Vagina (tissue), 2 donors: ENCODE measurements around the gene GMEB2. TPM values are rescaled to one million over a fixed set of nuclear protein-coding genes. Genes with fewer than 3 reads are reported as not detected.

ENCODE experiments used
- DNase-seq, 2 donors: peaks; one replicate each; pipeline ENCODE4 v3.0.0-alpha.2; 2017; ENCODE audit errors: extremely low spot score in 2 of 2
- H3K27ac ChIP-seq: fragments of 200-600 bp; sonication (generic); one replicate; pipeline ENCODE4 v1.5.1; 2019
- H3K27me3 ChIP-seq: fragments of 200-600 bp; sonication (generic); one replicate; pipeline ENCODE4 v1.5.1; 2019
- H3K36me3 ChIP-seq, 2 donors: fragments of 200-600 bp; sonication (generic); one replicate each; pipeline ENCODE4 v1.5.1; 2017 to 2019
- H3K4me1 ChIP-seq: fragments of 200-600 bp; sonication (generic); one replicate; pipeline ENCODE4 v1.5.1; 2019
- H3K4me3 ChIP-seq, 2 donors: fragments of 200-600 bp; sonication (generic); 1 replicate in 1 of 2; 2 replicates in 1 of 2; pipeline ENCODE4 v1.5.1; 2016 to 2019
- H3K9me3 ChIP-seq: fragments of 200-600 bp; sonication (generic); one replicate; pipeline ENCODE4 v1.5.1; 2019
- POLR2A ChIP-seq, 2 donors: fragments of 450-650 bp; IDR thresholded peaks; one replicate each; pipeline ENCODE4 v1.6.1; 2017; ENCODE audit warnings: antibody characterized with exemption in 2 of 2, mild to moderate bottlenecking in 2 of 2, moderate library complexity in 2 of 2
- POLR2AphosphoS5 ChIP-seq, 2 donors: sonication (generic); formaldehyde crosslinking; IDR thresholded peaks; one replicate each; pipeline ENCODE4 v1.9.0; 2017; ENCODE audit warnings: antibody characterized with exemption in 2 of 2, mild to moderate bottlenecking in 2 of 2, low read depth in 1 of 2; ENCODE audit not compliant: insufficient read depth in 1 of 2
- intact Hi-C: fragments of 100-400 bp; cut with DNase I; formaldehyde crosslinking; loops from one replicate; pipeline ENCODE4 v1.15.1; 2023
- total RNA-seq: library from RNA; depleted of rRNA; stranded (reverse); fragments of >200 nt; gene quantifications from one replicate; pipeline ENCODE4 v1.2.3, GENCODE V29; 2016
- TF ChIP-seq, protein P1 (sequence below), 3 experiments: fragments of 450-650 bp in 2 of 3; fragments of 200-600 bp in 1 of 3; sonication (generic) in 1 of 3; IDR thresholded peaks; one replicate each; pipeline ENCODE4 v1.5.1; 2017 to 2019; ENCODE audit warnings: antibody characterized with exemption in 3 of 3, mild to moderate bottlenecking in 2 of 3, moderate library complexity in 2 of 3

GMEB2 gene
- total RNA-seq, 1 donor from 2014 or later, result 11.3 TPM

DNA sequence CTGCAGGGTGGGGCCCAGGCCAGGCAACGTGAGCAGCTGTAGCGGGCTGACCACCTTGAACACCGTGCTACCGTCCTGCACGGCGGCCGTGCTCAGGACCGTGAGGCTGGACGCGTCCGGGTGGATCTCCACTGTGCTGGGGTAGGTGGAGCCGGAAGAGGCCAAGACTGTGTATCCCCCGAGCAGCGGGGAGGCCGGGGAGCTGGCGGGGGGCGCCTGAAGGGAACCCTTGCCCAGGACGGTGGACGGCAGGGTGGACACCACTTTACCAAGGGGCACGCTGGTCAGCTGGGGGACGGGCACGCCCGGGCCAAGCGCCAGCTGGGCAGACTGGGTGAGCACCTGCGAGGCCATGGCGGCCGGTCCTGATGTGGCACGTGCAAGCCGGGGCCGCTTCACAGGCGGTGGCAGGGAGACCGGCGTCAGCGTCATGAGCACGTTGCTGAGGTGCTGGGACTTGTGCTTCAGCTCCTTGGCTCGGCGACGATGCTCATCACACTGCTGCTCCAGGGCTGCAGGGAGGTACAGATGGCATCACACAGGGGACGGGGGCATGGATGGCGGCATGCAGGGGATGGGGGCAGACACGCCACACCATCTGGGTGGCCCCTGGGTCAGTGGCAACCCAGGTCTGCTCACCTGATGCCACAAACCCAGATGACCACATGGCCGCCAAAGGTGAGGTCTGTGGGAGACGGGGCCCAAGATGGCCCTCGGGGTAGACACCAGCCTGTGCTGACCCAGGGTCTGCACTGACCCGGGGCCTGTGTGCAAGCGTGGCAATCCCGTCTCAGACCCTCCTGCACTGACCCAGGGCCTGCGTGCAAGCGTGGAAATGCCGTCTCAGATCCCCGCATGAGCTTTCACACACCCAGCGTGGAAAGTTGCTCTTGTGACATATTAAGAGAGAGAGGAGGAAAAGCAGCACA is 36.4 kb downstream of the GMEB2 start:
- Histone ChIP-seq H3K9me3 (no peaks in the 10 kb centered on the region), H3K36me3 (peaks cover 0 to 39% of the 10 kb centered on the region in 2 donors), H3K27ac (no peak overlapping the region), H3K4me1 (no peaks in the 10 kb centered on the region), H3K27me3 (no peaks in the 10 kb centered on the region), H3K4me3 (no peak overlapping the region)
- TF ChIP-seq POLR2AphosphoS5 (IDR thresholded peaks at IDR 0.05; ENCODE audit: insufficient read depth in 1 of 2, low read depth in 1 of 2) (no peak), POLR2A (IDR thresholded peaks at IDR 0.05) (no peak)
- TF ChIP-seq, protein P1, sequence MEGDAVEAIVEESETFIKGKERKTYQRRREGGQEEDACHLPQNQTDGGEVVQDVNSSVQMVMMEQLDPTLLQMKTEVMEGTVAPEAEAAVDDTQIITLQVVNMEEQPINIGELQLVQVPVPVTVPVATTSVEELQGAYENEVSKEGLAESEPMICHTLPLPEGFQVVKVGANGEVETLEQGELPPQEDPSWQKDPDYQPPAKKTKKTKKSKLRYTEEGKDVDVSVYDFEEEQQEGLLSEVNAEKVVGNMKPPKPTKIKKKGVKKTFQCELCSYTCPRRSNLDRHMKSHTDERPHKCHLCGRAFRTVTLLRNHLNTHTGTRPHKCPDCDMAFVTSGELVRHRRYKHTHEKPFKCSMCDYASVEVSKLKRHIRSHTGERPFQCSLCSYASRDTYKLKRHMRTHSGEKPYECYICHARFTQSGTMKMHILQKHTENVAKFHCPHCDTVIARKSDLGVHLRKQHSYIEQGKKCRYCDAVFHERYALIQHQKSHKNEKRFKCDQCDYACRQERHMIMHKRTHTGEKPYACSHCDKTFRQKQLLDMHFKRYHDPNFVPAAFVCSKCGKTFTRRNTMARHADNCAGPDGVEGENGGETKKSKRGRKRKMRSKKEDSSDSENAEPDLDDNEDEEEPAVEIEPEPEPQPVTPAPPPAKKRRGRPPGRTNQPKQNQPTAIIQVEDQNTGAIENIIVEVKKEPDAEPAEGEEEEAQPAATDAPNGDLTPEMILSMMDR (IDR thresholded peaks at IDR 0.05), result no peak
- DNase-seq, result no peak
- intact Hi-C loops, result no loop called here

DNA sequence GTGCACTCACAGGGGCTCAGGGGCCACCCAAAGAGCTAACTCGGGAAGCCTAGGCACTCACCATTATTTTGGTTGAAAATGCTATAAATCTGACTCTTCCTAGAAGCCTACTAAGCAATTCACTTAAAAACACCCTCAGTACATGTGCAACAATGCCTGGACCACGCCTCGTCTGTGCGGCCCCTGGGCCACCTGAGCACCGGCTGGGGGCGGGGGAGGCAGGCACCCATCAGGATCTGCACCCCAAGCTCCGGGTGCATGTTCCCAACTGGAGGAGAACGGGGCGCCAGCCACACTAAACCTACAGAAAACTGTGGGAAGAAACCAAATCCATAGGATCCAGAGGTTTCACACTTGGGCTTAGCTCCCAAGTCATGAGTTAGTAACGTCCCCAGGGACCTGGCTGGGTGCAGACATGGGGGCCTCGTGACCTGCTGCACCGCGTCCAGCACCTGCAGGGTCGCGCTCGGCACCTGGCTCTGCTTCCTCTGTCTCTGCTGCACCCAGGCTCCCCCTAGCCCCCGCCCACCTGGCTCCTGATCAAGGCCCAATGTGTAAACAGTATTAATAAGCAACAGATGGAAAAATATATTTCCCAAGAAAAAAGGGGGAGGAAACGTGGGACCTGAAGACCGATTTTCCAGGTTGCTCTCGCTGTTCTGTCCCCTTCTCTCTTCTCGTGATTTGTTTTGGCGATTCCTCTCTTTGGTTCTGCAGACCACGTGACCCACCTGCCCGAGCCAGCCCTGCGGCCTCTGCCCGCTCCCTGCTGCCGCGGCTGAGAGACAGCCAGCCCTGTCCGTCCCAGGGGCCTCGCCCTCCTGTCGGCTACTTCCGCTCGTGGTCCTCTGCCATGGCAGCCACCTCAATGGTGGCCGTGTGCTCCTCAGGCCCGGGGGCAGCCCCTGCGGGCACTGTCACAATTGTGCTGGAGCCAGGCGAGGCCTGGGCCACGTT is 37.4 kb downstream of the GMEB2 start:
- TF ChIP-seq POLR2A (IDR thresholded peaks at IDR 0.05), result no peak
- no peak for TF ChIP-seq POLR2AphosphoS5 (IDR thresholded peaks at IDR 0.05; ENCODE audit: insufficient read depth in 1 of 2, low read depth in 1 of 2)
- TF ChIP-seq, protein P1 (IDR thresholded peaks at IDR 0.05), result no peak
- H3K4me3 ChIP-seq, result no peak overlapping the region
- intact Hi-C loops, result no loop called here
- H3K27me3 ChIP-seq, result no peaks in the 10 kb centered on the region
- H3K9me3 ChIP-seq, result no peaks in the 10 kb centered on the region
- peaks cover 0 to 37% of the 10 kb centered on the region in 2 donors for H3K36me3 ChIP-seq
- DNase-seq, result no peak
- H3K27ac ChIP-seq, result no peak overlapping the region
- H3K4me1 ChIP-seq, result no peaks in the 10 kb centered on the region

DNA sequence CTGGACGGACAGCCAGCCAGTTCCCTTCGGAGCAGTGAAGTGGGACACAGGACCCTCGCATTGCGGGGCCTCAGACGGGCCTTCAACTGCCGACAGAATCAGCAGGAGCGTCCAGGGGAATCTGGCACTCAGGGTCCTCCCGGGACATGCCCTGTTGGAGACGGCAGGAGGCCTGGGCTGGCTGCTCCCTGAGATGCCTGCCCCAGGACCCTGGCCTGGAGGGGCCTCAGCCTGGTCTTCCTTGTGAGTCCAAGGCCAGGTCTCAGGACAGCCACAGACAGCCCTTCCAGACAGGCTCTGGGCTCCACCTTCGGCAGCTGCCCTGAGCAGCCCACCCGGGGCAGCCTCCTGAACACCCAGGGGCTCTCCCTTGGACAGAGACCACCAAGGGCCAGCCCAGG is 38.3 kb downstream of the GMEB2 start:
- peaks cover 0 to 37% of the 10 kb centered on the region in 2 donors for H3K36me3 ChIP-seq
- intact Hi-C loops, result no loop called here
- H3K27me3 ChIP-seq, result no peaks in the 10 kb centered on the region
- no peaks in the 10 kb centered on the region for H3K4me1 ChIP-seq
- DNase-seq, result no peak
- no peak overlapping the region for H3K4me3 ChIP-seq
- H3K27ac ChIP-seq, result no peak overlapping the region
- TF ChIP-seq, protein P1 (IDR thresholded peaks at IDR 0.05), result no peak
- no peak for TF ChIP-seq POLR2AphosphoS5 (IDR thresholded peaks at IDR 0.05; ENCODE audit: insufficient read depth in 1 of 2, low read depth in 1 of 2)
- no peak for TF ChIP-seq POLR2A (IDR thresholded peaks at IDR 0.05)
- no peaks in the 10 kb centered on the region for H3K9me3 ChIP-seq

DNA sequence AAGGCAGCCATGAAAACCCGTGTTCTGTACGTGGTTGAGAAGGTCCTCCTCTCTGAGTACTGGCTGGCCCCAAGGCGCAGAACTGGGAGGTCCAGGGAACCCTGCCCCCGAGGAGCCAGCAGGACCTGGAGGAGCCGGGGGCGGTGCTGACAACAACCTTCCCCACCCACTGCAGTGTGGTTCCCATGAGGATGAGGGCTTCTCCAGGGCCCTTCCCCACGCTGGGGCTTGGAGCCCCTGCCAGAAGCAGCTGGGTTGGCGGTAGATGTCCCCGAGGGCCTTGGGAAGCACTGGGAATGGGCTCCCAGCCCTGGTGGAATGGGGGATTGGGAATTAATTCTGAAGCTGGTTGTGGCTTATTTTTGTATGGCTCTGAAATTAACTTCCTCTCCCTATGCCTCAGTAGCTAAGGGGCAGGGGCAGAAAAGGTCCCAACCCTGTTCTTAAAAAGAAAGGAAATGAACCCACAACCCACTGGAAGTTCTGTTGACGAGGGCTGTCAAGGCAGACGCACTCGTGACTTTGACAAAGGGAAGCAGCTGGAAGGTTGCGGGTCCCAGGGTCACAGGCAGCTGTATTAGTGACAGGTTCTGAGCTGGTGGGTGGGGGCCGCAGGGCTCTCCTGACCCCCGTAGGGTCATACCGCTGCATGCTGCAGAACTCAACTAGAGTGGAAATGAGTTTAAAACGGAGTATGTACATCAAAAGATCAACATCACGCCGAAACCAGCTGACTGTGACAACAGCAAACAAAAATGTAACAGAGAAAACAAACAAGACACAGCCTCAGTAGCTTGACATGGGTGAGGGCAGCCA is 38.9 kb downstream of the GMEB2 start:
- intact Hi-C loops, result no loop called here

More for the DNA sequence above, 38.9 kb downstream of the GMEB2 start:
- H3K27ac ChIP-seq, result no peak overlapping the region
- no peaks in the 10 kb centered on the region for H3K27me3 ChIP-seq
- H3K9me3 ChIP-seq, result no peaks in the 10 kb centered on the region
- TF ChIP-seq POLR2AphosphoS5 (IDR thresholded peaks at IDR 0.05; ENCODE audit: insufficient read depth in 1 of 2, low read depth in 1 of 2) (no peak), POLR2A (IDR thresholded peaks at IDR 0.05) (no peak)
- TF ChIP-seq, protein P1 (IDR thresholded peaks at IDR 0.05), result no peak
- H3K4me1 ChIP-seq, result no peaks in the 10 kb centered on the region
- DNase-seq, result no peak
- peaks cover 0 to 32% of the 10 kb centered on the region in 2 donors for H3K36me3 ChIP-seq
- no peak overlapping the region for H3K4me3 ChIP-seq
